ENCODE data around the gene KIF2A. TPM values are rescaled to one million over a fixed set of nuclear protein-coding genes. Genes with fewer than 3 reads are reported as not detected.

KIF2A gene
- total RNA-seq, 1 experiment from 2014 or later: 42.9 TPM

DNA sequence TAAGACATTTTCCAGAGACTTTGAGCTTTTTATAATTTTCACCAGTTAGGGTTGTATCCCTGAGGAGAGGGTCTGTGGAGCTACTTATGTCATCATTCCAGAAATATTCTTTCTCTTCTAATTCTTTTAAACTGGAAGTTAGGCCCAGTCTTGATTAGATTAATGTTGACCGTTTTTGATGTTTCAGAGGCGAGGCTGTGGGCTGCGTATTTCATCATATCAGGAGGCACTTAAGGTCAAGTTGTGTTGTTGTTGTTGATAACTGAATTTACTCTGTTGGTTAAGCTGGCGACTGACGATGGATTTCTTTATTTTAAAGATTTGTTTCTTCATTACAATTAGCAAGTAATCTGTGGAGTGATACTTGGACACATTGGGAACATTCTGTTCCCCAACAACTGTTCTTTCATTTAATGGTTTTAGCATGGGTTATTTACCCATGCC lies 126.6 kb downstream of the KIF2A start:
- H3K79me2 ChIP-seq (ENCODE audit: insufficient read depth, low read length): peaks cover 98% of the 10 kb centered on the region
- DNase-seq (ENCODE audit: low read depth, low spot score) (no peak), ATAC-seq (no peak)
- ChIA-PET CTCF (interaction anchor here (1.0 kb wide), 1 partner anchor 11 kb away, joined by 4 read pairs; no protein-coding TSS in a partner anchor), RAD21 (ENCODE audit: low non-redundant PET in 1 of 2, low total read pairs in 2 of 2, uncharacterized antibody in 2 of 2, unreplicated experiment in 2 of 2) (no interaction called here), POLR2A (no interaction called here)
- no peak overlapping the region for H3K4me2 ChIP-seq (ENCODE audit: low read length)
- 0 out of 4 replicates have a peak, but pooled peaks cover 0 to 1% of the 10 kb centered on the region in 2 experiments for H3K36me3 ChIP-seq (ENCODE audit: control insufficient read depth in 1 of 2, insufficient read depth in 2 of 2, low read length in 2 of 2)
- H3K27me3 ChIP-seq (ENCODE audit: insufficient read depth, low read length): no peaks in the 10 kb centered on the region
- TF ChIP-seq POLR2AphosphoS5 (IDR thresholded peaks at IDR 0.05; ENCODE audit: low read depth, low read length) (no peak), SIN3A (IDR thresholded peaks at IDR 0.05; ENCODE audit: low read depth) (no peak), SP1 (IDR thresholded peaks at IDR 0.05; ENCODE audit: low read depth) (no peak), TCF7L2 (IDR thresholded peaks at IDR 0.05; ENCODE audit: borderline replicate concordance, extremely low read depth, insufficient read depth, insufficient read length) (no peak), CEBPB (IDR thresholded peaks at IDR 0.05; ENCODE audit: low read depth) (no peak), ELF1 (IDR thresholded peaks at IDR 0.05; ENCODE audit: borderline replicate concordance, low read depth) (no peak), RAD21 (IDR thresholded peaks at IDR 0.05; ENCODE audit: low read depth) (no peak), YY1 (IDR thresholded peaks at IDR 0.05; ENCODE audit: extremely low read depth, insufficient replicate concordance, low read depth, low read length) (no peak)
- TF ChIP-seq, protein P1, sequence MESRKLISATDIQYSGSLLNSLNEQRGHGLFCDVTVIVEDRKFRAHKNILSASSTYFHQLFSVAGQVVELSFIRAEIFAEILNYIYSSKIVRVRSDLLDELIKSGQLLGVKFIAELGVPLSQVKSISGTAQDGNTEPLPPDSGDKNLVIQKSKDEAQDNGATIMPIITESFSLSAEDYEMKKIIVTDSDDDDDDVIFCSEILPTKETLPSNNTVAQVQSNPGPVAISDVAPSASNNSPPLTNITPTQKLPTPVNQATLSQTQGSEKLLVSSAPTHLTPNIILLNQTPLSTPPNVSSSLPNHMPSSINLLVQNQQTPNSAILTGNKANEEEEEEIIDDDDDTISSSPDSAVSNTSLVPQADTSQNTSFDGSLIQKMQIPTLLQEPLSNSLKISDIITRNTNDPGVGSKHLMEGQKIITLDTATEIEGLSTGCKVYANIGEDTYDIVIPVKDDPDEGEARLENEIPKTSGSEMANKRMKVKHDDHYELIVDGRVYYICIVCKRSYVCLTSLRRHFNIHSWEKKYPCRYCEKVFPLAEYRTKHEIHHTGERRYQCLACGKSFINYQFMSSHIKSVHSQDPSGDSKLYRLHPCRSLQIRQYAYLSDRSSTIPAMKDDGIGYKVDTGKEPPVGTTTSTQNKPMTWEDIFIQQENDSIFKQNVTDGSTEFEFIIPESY (IDR thresholded peaks at IDR 0.05; ENCODE audit: extremely low read depth, insufficient replicate concordance, low read length): no peak
- H4K20me1 ChIP-seq (ENCODE audit: insufficient read depth): peaks cover 9% of the 10 kb centered on the region; the same call in 1 of the 2 replicates
- H3K4me1 ChIP-seq (ENCODE audit: control insufficient read depth in 1 of 2, insufficient read depth in 2 of 2, low read length in 2 of 2): no peaks in the 10 kb centered on the region
- H3K9ac ChIP-seq (ENCODE audit: low read length): no peak overlapping the region
- no peak overlapping the region for H3K27ac ChIP-seq (ENCODE audit: low read depth, low read length)
- intact Hi-C loops (cut with micrococcal nuclease): no loop called here
- no TSS peak for BruUV-seq (replicated peaks)
- no peak overlapping the region for H2AFZ ChIP-seq (ENCODE audit: low read depth, low read length, poor library complexity, severe bottlenecking)
- no peaks in the 10 kb centered on the region for H3K9me3 ChIP-seq (ENCODE audit: control insufficient read depth in 1 of 2, insufficient read depth in 1 of 2, low read depth in 1 of 2, low read length in 2 of 2)
- H3K9me2 ChIP-seq (ENCODE audit: insufficient read depth): no peaks in the 10 kb centered on the region
- H3K4me3 ChIP-seq (replicated peaks in 1 of 2; ENCODE audit: low read depth in 1 of 2, low read length in 2 of 2): no peak overlapping the region

Other genes starting within 250 kb of the KIF2A start
- 43.5 TPM for gene DIMT1, start 97.7 kb downstream of the KIF2A start, total RNA-seq (2021; ENCODE audit: unreplicated experiment)
- 55.1 TPM for gene IPO11, start 106.6 kb downstream of the KIF2A start, total RNA-seq (2021; ENCODE audit: unreplicated experiment)

Measured in HCT116 (cell line).